ENCODE results near the gene DDX10. TPM values are rescaled to one million over a fixed set of nuclear protein-coding genes. Genes with fewer than 3 reads are reported as not detected.
"Not testable (repeated sequence)": the region's sequence is repeated elsewhere in the genome, so short reads cannot be mapped to it uniquely, and the experiment has no call there.

DDX10 gene
- total RNA-seq, 1 donor from 2014 or later: 32.0 TPM

DNA sequence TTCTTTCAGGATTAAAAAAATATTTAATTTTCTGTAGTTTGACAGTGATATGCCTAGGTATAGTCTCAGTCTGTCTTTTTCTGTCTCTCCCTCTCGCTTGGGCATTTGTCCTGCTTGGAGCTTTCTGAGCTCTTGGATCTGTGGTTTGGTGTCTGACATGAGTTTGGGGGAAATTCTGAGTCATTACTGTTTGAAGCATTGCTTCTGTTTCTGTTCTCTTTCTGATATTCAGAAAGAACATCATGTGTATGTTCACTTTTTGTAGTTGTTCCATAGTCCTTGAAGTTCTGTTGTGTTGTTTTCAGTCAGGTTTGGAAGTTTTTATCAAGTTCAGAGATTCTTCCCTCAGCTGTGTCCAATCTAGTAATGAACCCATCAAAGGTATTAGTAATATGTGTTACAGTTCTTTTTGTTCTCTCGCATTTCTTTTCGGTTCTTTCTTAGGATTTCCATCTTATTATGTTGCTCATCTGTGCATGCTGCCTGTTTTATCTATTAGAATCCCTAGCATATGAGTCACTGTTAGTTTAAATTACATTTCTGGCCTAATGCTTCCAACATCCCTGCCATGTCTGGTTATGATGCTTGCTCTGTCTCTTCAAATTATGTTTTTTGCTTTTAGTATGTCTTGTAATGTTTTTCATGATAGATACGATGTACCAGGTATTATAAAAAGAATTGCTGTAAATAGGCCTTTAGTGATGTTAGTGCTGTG lies 48.4 kb downstream of the DDX10 start:
- intact Hi-C loops (cut with micrococcal nuclease): no loop called here

DNA sequence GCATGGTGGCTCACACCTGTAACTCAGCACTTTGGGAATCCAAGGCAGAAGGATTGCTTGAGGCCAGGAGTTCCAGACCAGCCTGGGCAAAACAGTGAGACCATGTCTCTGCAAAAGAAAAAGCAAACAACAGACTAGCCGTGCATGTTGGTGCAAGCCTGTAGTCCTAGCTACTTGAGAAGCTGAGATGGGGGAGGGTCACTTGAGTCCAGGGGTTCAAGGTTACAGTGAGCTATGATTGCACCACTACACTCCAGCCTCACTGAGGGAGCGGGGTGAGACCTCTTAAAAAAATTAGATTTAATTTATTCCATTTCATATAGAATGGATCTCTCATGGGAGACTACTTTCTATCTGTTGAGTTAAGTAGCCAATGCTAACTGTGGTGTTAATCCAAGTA lies 50.4 kb downstream of the DDX10 start:
- intact Hi-C loops (cut with micrococcal nuclease): no loop called here

DNA sequence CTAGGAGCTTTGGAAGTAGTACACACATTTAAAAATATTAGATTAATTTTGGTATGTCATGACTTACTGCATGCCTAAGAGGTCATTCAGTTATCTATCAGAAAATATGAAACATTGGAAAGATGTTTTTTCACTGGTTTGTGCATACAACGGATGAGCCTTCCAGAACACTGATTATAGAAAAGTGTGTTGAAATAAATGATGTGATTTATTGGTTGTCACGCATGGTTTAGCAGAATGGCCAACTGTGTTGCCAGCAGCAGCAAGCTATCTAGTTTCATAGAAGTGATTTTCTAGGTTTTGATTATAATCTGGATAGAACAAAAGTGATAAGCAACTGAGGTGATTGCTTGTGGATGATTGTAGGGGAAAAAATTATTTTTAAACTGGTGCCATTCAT lies 53.6 kb downstream of the DDX10 start:
- intact Hi-C loops (cut with micrococcal nuclease): no loop called here

DNA sequence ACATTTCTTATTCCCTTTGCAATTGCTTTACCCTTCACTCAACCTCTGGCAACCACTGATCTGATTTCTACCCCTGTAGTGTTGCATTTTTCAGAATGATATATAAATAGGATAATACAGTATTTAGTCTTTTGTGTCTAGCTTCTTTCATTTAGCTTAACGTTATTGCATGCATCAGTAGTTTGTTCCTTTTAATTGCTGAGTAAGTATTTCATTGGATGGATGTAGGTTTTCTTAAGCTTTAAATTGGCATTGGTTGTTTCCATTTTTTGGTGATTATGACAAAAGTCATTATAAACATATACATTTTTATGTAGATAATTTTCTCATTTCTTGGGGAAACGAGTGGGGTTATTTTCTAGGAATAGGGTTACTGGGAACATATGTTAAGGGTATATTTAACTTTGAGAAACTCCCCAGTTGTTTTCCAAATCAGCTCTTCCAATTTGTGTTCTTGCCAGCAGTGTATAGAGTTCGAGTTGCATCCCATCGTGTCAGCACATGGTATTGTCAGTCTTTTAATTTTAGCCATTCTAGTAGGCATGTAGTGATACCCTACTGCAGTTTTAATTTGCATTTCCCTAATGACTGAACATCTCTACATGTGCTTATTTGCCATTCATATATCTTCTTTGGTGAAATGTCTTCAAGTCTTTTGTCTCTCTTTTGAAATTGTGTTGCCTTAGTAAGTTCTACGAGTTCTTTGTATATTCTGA lies 60.3 kb downstream of the DDX10 start:
- intact Hi-C loops (cut with micrococcal nuclease): no loop called here

DNA sequence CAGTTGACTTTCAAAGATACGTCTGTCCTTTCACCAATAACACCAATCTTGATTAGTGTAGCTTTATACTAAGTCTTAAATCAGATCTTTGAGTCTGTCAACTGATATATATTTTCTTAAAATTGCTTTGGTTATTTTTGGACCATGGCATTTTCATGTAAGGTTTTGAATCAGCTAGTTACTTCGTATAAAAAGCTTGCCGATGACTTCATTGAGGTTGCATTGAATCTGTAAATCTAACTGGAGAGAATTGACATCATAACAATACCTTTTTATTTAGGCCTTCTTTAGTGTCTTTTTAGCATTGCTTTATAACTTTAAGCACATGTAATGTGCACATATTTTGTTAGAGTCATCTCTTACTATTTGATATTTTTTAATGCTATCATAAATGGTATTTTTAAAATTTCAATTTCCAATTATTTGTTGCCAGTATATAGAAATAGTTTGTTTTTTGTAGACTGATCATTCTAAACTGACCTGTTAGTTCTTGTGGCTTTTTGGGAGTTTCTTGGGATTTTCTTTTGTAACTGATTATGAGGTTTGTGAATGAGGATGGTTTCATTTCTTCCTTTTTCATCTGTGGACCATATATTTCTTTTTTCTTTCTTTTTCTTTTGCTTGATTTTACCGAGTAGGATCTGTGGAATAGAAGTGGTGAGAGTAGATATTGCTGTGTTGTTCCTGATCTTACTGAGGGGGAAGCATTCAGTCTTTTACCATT lies 61.4 kb downstream of the DDX10 start:
- intact Hi-C loops (cut with micrococcal nuclease): no loop called here

GRCh38 chr11:108727665-108728064 lies 62.8 kb downstream of the DDX10 start:
- intact Hi-C loops (cut with micrococcal nuclease): no loop called here

DNA sequence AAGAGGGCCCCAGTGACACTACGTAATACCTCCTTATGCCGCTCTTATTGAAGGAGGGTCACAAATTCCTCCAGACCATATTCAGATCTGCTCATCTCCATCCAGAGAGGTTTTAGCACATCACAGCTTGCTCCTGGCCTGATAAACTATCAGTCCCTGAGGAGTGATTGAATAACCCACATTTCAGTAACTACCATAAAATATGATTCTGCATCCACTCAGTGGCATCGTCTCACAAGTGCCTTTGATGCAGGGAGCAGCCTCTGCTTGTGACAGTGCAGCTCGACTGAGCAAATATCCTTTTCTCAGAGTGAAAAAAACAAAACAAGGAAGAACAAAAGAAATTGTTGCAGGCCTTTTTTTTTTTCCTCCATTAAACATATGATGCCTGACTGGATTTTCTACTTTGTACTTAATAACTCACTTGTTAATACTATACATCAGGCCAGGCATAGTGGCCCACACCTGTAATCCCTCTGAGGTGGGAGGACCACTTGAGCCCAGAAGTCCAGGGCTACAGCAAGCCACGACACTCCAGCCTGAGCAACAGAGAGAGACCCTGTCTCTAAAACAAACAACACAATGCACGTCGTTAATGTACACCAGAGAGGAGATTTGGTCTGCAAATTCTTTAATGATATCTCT lies 64.5 kb downstream of the DDX10 start:
- intact Hi-C loops (cut with micrococcal nuclease): no loop called here

GRCh38 chr11:108732395-108732794 lies 67.5 kb downstream of the DDX10 start:
- intact Hi-C loops (cut with micrococcal nuclease): no loop called here

DNA sequence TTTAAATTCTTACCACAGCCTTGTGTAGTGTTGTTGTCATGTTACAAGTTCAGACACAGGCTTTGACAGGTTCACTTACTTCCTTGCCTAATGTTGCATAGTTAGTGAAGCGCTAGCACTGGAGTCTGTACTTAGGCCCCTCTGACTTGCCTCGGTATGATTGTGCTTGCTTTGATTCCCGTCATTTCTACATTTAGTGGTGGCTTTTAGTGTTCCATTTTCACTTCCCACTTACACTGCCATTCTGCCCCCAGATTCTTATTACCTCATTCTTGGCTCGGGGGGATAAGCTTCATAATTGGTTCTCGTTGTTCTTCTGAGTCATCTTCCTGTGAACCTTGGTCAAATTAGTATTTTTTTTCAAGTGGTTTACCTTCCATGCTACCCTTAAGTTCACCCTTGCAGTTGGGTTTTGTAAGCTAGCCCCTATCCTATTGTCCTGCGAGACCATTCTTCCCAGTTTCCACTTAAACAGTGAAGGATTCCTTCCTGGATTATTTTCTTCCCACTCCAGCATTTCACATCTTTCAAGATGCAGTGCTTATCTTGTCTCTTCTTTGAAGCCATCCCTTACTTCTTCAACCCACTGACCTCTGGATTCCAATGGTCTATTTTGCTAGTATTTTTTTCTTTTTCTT lies 68.7 kb downstream of the DDX10 start:
- intact Hi-C loops (cut with micrococcal nuclease): no loop called here

- intact Hi-C loops (cut with micrococcal nuclease): no loop called here
Measured at GRCh38 chr11:108734283-108734682, 69.4 kb downstream of the DDX10 start.

- intact Hi-C loops (cut with micrococcal nuclease): no loop called here
Measured at GRCh38 chr11:108734956-108735559, 70.2 kb downstream of the DDX10 start.

DNA sequence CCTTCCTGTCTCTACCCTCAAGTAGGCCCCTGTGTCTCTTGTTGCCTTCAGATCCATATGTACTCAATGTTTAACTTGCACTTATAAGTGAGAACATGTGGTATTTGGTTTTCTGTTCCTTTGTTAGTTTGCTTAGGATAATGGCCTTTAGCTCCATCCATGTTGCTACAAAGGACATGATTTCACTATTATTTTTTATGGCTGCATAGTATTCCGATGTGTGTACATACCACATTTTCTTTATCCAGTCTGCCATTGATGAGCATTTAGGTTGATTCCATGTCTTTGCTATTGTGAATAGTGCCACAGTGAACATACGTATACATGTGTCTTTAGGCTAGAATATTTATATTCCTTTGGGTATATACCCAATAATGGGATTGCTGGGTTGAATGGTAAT lies 75.3 kb downstream of the DDX10 start:
- intact Hi-C loops (cut with micrococcal nuclease): not testable (repeated sequence)

DNA sequence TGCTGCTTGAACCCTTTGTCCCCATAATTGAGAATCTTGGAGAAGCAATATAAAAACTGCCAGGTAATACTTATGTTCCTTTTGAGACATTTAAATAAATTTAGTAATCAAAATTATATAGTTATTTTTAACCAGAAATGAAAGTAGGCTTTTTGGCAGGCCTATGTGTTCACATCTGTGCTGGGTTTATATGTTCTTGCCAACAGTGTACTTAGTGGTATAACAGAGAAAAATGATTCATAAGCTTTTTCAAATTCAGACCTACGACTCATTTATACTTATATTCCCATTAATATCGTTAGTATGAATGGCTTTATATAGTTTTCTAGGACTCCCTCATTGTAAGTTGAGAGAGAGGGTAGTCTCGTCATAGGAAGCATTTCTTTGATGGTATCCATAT lies 79.0 kb downstream of the DDX10 start:
- intact Hi-C loops (cut with micrococcal nuclease): no loop called here

DNA sequence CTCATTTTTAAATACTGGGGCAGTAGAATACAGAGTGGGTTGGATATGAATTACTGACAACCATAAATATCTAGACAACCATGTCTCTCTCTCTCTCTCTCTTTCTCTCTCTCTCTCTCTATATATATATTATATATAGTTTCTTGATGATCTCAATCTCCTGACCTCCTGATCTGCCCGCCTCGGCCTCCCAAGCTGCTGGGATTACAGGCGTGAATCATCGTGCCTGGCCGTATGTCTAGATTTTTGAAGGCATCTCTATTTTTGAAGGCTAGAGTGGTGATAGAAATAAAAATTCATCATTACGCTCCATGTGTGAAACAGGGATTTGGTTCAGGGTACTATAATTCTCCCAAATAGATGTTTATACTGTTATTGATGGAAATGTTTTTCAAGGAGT lies 84.1 kb downstream of the DDX10 start:
- intact Hi-C loops (cut with micrococcal nuclease): no loop called here

GRCh38 chr11:108751444-108751843 lies 86.6 kb downstream of the DDX10 start:
- intact Hi-C loops (cut with micrococcal nuclease): no loop called here

- intact Hi-C loops (cut with micrococcal nuclease): no loop called here
Measured at GRCh38 chr11:108752297-108752751, 87.5 kb downstream of the DDX10 start.

DNA sequence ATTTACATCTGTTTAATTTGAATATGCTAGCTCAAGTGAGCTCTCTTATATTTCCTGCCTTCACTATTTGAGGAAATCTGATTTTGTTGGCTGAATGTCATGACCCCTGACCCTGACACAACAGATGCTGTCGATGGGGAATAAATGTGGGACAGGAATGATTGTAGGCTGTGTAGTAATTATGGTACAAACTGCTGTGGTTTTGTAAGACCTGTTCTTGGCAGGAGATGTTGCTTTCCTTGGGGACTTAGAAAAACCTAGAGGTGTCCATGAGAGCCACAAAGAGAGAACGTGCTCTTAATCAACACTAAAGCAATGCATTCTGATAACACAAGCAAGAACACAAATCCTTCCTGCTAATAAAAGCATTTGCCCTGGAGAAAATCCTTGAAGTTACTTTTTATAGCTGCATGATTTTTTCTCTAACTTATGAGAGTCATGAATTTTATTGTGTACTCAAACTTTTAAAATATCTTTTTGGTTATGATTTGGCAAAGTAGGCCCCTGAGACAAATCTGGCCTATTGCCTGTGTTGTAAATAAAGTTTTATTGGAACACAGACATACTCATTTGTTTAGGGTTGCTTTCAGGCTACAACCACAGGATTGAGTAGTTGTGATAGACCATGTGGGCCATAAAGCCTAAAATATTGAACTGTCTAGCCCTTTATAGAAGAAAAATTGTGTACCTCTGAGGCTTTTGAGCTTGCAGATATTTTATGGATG lies 90.2 kb downstream of the DDX10 start:
- intact Hi-C loops (cut with micrococcal nuclease): no loop called here

DNA sequence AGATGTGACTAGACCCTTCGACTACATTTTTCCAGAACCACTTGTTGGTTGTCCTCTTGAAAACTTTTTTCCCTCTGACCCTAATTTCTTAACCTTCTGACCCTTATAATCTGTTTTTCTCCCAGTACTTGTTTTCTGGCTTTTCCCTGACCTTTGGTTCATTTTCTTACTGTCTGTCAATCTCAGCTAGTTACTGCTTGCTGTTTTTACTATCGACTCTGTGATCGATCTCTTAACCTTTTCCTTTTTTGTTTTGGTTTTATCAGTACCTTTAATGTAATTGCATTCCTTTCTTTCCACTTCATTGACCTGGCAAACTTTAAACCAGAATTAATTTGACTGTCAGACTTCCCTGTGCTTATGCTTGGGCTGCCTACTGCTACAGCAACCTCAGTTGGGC lies 92.8 kb downstream of the DDX10 start:
- intact Hi-C loops (cut with micrococcal nuclease): no loop called here

- intact Hi-C loops (cut with micrococcal nuclease): no loop called here
Measured at GRCh38 chr11:108758458-108758857, 93.6 kb downstream of the DDX10 start.

GRCh38 chr11:108766596-108767173 lies 101.8 kb downstream of the DDX10 start:
- intact Hi-C loops (cut with micrococcal nuclease): no loop called here
